ENCODE data around the gene MIR17HG. TPM values are rescaled to one million over a fixed set of nuclear protein-coding genes. Genes with fewer than 3 reads are reported as not detected.

Gene MIR17HG
- total RNA-seq, 1 donor from 2014 or later: 1.7 TPM

- H3K36me3 ChIP-seq: no peaks in the 10 kb centered on the region
- H3K4me3 ChIP-seq: no peak overlapping the region
- TF ChIP-seq POLR2A (IDR thresholded peaks at IDR 0.05) (no peak), POLR2AphosphoS5 (IDR thresholded peaks at IDR 0.05; ENCODE audit: insufficient read depth in 1 of 2, low read depth in 1 of 2) (no peak), CTCF (IDR thresholded peaks at IDR 0.05) (no peak)
- H3K9me3 ChIP-seq: no peaks in the 10 kb centered on the region
- peaks cover 12% of the 10 kb centered on the region for H3K4me1 ChIP-seq
- no peaks in the 10 kb centered on the region for H3K27me3 ChIP-seq
- H3K27ac ChIP-seq: no peak overlapping the region
- intact Hi-C loops (cut with DNase I): no loop called here
- no peak for DNase-seq (ENCODE audit: extremely low spot score in 2 of 2)
Observed at GRCh38 chr13:91400671-91401070, 53.2 kb downstream of the MIR17HG start.

GRCh38 chr13:91401920-91402319 is 54.4 kb downstream of the MIR17HG start:
- Histone ChIP-seq H3K36me3 (no peaks in the 10 kb centered on the region), H3K4me1 (peaks cover 12% of the 10 kb centered on the region), H3K27ac (no peak overlapping the region), H3K4me3 (no peak overlapping the region), H3K27me3 (no peaks in the 10 kb centered on the region), H3K9me3 (no peaks in the 10 kb centered on the region)
- no peak for TF ChIP-seq CTCF (IDR thresholded peaks at IDR 0.05)
- TF ChIP-seq POLR2A (IDR thresholded peaks at IDR 0.05): no peak
- no peak for TF ChIP-seq POLR2AphosphoS5 (IDR thresholded peaks at IDR 0.05; ENCODE audit: insufficient read depth in 1 of 2, low read depth in 1 of 2)
- DNase-seq (ENCODE audit: extremely low spot score in 2 of 2): no peak
- intact Hi-C loops (cut with DNase I): no loop called here

MicroRNA genes within 50 kb of the gene (microRNA counts, 767-probe panel; counts per million panel counts)
- microRNA hsa-miR-18a-5p: 238 to 261 counts per million in 2 donors
- microRNA hsa-miR-19a-3p: 238 to 261 counts per million in 2 donors
- 2,564 to 3,585 counts per million in 2 donors for microRNA hsa-miR-19b-3p
- 5,502 to 5,966 counts per million in 2 donors for microRNA hsa-miR-20a-5p+hsa-miR-20b-5p
- 3,983 to 4,749 counts per million in 2 donors for microRNA hsa-miR-92a-3p

Other genes with a start within 250 kb of the MIR17HG start
- 1.7 TPM for gene GPC5, start 50.9 kb downstream of the MIR17HG start, total RNA-seq